Neural crest cell (in vitro differentiated cells): ENCODE results near the gene ZFTA. TPM values are rescaled to one million over a fixed set of nuclear protein-coding genes. Genes with fewer than 3 reads are reported as not detected.

Experiments used
- DNase-seq: peaks from one replicate; pipeline ENCODE4 v3.0.0; 2021; ENCODE audit warnings: low read depth, mixed read lengths, low spot score
- H3K27ac Mint-ChIP-seq: one replicate; pipeline ENCODE4 v1.8.0; 2021; ENCODE audit warnings: mild to moderate bottlenecking, mixed read lengths; ENCODE audit not compliant: unreplicated experiment
- H3K27me3 Mint-ChIP-seq: 2 replicates; pipeline ENCODE4 v1.8.0; 2021; ENCODE audit warnings: low read depth, mild to moderate bottlenecking, mixed read lengths
- H3K36me3 Mint-ChIP-seq: 2 replicates; pipeline ENCODE4 v1.8.0; 2021; ENCODE audit warnings: low read depth, mild to moderate bottlenecking, mixed read lengths
- H3K4me1 Mint-ChIP-seq: 2 replicates; pipeline ENCODE4 v1.8.0; 2021; ENCODE audit warnings: mixed read lengths
- H3K4me3 Mint-ChIP-seq: one replicate; pipeline ENCODE4 v1.8.0; 2021; ENCODE audit warnings: mild to moderate bottlenecking, mixed read lengths
- H3K9me3 Mint-ChIP-seq: 2 replicates; pipeline ENCODE4 v1.8.0; 2021; ENCODE audit warnings: mixed read lengths
- total RNA-seq: library from RNA; stranded (reverse); gene quantifications from 2 replicates; pipeline ENCODE4 v1.2.1, GENCODE V29; 2021
- TF ChIP-seq, protein P1 (sequence below): fragments of 200-600 bp; sonication (generic); conservative IDR thresholded peaks from 2 replicates; pipeline ENCODE4 v1.5.0; 2021; ENCODE audit warnings: antibody characterized with exemption, mild to moderate bottlenecking

ZFTA gene
- total RNA-seq, 1 donor from 2014 or later = 67.8 TPM

DNA sequence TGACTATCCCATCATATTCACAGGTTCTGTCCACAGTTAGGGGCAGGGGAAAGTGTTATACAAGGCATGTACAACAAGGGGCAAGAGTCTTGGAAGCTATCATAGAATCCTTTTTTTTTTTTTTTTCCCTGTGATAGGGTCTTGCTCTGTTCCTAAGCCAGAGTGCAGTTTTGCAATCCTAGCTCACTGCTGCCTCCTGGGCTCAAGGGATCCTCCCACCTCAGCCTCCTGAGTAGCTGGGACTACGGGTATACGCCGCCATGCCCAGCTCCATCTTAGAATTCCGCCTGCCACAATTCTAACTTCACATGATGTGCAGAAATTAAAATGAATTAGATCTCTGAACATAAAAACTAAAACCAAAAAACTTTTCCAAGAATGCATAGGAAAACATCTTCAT, 31.7 kb downstream of the ZFTA start:
- H3K27ac Mint-ChIP-seq = no peak overlapping the region
- no peaks in the 10 kb centered on the region for H3K9me3 Mint-ChIP-seq
- TF ChIP-seq, protein P1, sequence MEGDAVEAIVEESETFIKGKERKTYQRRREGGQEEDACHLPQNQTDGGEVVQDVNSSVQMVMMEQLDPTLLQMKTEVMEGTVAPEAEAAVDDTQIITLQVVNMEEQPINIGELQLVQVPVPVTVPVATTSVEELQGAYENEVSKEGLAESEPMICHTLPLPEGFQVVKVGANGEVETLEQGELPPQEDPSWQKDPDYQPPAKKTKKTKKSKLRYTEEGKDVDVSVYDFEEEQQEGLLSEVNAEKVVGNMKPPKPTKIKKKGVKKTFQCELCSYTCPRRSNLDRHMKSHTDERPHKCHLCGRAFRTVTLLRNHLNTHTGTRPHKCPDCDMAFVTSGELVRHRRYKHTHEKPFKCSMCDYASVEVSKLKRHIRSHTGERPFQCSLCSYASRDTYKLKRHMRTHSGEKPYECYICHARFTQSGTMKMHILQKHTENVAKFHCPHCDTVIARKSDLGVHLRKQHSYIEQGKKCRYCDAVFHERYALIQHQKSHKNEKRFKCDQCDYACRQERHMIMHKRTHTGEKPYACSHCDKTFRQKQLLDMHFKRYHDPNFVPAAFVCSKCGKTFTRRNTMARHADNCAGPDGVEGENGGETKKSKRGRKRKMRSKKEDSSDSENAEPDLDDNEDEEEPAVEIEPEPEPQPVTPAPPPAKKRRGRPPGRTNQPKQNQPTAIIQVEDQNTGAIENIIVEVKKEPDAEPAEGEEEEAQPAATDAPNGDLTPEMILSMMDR = no peak
- no peak overlapping the region for H3K4me3 Mint-ChIP-seq
- no peaks in the 10 kb centered on the region for H3K36me3 Mint-ChIP-seq
- DNase-seq = no peak
- H3K4me1 Mint-ChIP-seq = peaks cover 10% of the 10 kb centered on the region
- no peaks in the 10 kb centered on the region for H3K27me3 Mint-ChIP-seq

DNA sequence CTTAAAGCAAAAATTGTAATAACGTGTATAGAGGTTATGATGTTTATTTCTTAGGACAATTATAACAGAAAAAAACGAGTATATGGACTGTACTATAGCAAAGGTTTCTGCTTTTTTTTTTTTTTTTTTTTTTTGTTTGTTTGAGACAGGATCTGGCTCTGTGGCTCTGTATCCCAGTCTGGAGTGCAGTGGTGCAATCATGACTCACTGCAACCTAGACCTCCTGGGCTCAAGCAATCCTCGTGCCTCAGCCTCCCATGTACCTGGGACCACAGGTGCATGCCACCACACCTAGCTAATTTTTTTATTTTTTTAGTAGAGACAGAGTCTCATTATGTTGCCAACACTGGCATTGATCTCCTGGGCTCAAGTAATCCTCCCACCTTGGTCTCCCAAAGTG, 39.2 kb downstream of the ZFTA start:
- Mint-ChIP-seq H3K4me1 (no peaks in the 10 kb centered on the region), H3K27ac (no peak overlapping the region), H3K27me3 (no peaks in the 10 kb centered on the region), H3K36me3 (no peaks in the 10 kb centered on the region), H3K4me3 (no peak overlapping the region), H3K9me3 (no peaks in the 10 kb centered on the region)
- TF ChIP-seq, protein P1 = no peak
- no peak for DNase-seq

DNA sequence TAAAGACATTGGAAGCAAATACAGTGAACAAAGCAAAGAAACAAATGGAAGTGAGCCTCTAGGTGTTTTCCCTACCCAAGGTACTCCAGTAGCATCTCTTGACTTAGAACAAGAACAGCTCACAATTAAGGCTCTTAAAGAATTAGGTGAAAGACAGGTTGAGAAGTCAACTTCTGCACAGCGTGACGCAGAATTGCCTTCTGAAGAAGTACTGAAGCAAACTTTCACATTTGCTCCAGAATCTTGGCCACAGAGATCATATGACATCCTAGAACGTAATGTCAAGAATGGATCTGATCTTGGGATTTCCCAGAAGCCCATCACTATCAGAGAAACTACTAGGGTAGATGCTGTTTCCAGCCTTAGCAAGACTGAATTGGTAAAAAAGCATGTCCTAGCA, 48.0 kb downstream of the ZFTA start:
- H3K4me3 Mint-ChIP-seq = no peak overlapping the region

DNA sequence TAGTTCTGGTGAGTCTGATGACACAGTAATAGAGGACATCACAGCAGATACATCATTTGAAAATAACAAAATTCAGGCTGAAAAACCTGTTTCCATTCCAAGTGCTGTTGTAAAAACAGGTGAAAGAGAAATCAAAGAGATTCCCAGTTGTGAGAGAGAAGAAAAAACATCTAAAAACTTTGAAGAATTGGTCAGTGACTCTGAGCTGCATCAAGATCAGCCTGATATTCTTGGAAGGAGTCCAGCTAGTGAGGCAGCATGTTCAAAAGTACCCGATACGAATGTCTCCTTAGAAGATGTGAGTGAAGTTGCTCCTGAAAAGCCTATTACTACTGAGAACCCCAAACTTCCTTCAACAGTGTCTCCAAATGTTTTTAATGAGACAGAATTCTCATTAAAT, 48.6 kb downstream of the ZFTA start:
- Mint-ChIP-seq H3K27ac (no peak overlapping the region), H3K4me1 (no peaks in the 10 kb centered on the region)

More for the DNA sequence above, 48.0 kb downstream of the ZFTA start:
- Mint-ChIP-seq H3K27ac (no peak overlapping the region), H3K36me3 (no peaks in the 10 kb centered on the region), H3K9me3 (no peaks in the 10 kb centered on the region), H3K4me1 (no peaks in the 10 kb centered on the region), H3K27me3 (no peaks in the 10 kb centered on the region)
- DNase-seq = no peak
- TF ChIP-seq, protein P1 = no peak

DNA sequence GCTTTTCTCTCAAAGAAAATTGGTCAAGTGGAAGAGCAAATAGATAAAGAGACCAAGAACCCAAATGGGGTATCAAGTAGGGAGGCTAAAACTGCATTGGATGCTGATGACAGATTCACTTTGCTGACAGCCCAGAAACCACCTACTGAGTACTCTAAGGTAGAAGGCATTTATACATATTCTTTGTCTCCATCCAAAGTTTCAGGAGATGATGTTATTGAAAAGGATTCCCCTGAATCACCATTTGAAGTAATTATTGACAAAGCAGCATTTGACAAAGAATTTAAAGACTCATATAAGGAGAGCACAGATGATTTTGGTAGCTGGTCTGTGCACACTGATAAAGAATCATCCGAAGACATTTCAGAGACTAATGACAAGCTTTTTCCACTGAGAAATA, 49.6 kb downstream of the ZFTA start:
- H3K4me3 Mint-ChIP-seq = no peak overlapping the region
- no peaks in the 10 kb centered on the region for H3K4me1 Mint-ChIP-seq
- no peak overlapping the region for H3K27ac Mint-ChIP-seq
- no peaks in the 10 kb centered on the region for H3K9me3 Mint-ChIP-seq
- H3K36me3 Mint-ChIP-seq = no peaks in the 10 kb centered on the region
- no peak for DNase-seq
- TF ChIP-seq, protein P1 = no peak
- no peaks in the 10 kb centered on the region for H3K27me3 Mint-ChIP-seq

More for the DNA sequence above, 48.6 kb downstream of the ZFTA start:
- no peaks in the 10 kb centered on the region for H3K27me3 Mint-ChIP-seq
- H3K4me3 Mint-ChIP-seq = no peak overlapping the region
- TF ChIP-seq, protein P1 = no peak
- no peaks in the 10 kb centered on the region for H3K36me3 Mint-ChIP-seq
- H3K9me3 Mint-ChIP-seq = no peaks in the 10 kb centered on the region
- DNase-seq = no peak

Other genes with a start within 250 kb of the ZFTA start
- gene PLAAT4, start 232.0 kb downstream of the ZFTA start, total RNA-seq = not detected in 2 replicates
- not detected in 2 replicates for gene PLAAT2, start 205.4 kb downstream of the ZFTA start, total RNA-seq
- 4.1 and 4.3 TPM in 2 replicates for gene PLAAT3, start 154.3 kb downstream of the ZFTA start, total RNA-seq
- 13.2 and 15.2 TPM in 2 replicates for gene ATL3, start 97.4 kb downstream of the ZFTA start, total RNA-seq
- gene RTN3, start 87.3 kb downstream of the ZFTA start, total RNA-seq = 136 and 137 TPM in 2 replicates
- 104 and 107 TPM in 2 replicates for gene SPINDOC, start 44.7 kb upstream of the ZFTA start, total RNA-seq
- gene MARK2, start 70.3 kb upstream of the ZFTA start, total RNA-seq = 42.4 and 42.9 TPM in 2 replicates
- gene RCOR2, start 148.4 kb upstream of the ZFTA start, total RNA-seq = 107 and 108 TPM in 2 replicates
- gene NAA40, start 170.2 kb upstream of the ZFTA start, total RNA-seq = 64.5 and 71.2 TPM in 2 replicates
- 349 and 389 TPM in 2 replicates for gene COX8A, start 205.8 kb upstream of the ZFTA start, total RNA-seq
- gene OTUB1, start 217.7 kb upstream of the ZFTA start, total RNA-seq = 122 and 124 TPM in 2 replicates